HG02763 (cell line): ENCODE measurements around the gene TNRC6B.
"Not testable (repeated sequence)": the region's sequence is repeated elsewhere in the genome, so short reads cannot be mapped to it uniquely, and the experiment has no call there.

Experiments used
- ATAC-seq: cut with Tn5 transposase; IDR thresholded peaks from one replicate; pipeline ENCODE4 v1.9.1; 2021; ENCODE audit warnings: mild to moderate bottlenecking, moderate library complexity; ENCODE audit not compliant: unreplicated experiment

The TNRC6B gene

DNA sequence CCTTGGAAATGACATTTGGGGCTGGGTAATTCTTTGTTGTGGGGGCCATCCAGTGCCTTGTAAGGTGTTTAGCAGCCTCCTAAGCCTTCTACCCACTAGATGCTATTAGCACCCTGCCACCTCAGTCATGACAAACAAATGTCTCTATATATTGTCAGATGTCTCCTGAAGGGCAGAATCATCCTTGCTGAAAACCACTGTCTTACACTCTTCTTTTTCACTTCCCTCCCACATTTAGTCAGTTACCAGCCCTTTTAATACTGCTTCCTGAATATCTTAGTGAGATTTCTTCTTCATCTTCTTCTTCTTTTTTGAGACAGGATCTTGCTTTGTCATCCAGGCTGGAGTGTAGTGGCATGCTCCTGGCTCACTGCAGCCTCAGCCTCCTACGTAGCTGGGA lies 33.1 kb downstream of the TNRC6B start:
- ATAC-seq, result peak; percentile 77

DNA sequence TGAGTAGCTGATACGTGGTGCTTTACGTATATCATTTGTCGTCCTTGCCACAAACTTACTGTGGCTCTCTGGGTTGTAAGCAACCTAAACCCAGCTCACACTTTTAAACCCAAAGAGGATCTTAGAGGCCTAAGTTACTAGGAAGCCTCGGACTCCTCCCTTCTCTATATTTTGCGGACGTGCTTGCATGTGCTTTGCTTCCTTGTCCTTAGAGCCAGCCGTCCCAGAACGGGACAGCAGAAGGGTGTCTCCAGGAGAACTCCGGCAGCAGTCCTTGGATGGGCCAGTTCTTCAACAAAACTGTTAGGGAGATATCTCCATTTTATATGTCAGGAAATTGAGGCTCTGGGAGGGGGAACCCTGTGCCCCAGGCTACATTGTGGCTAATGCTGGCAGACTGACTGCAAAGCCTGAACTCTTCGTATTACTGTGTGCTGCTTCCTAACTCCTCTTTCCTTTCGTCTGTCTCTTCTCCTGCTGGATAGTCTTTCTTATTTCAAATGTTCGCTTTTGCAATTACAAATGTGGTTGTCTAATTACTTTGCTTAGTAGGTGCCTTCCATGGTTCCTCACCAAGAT lies 33.8 kb downstream of the TNRC6B start:
- ATAC-seq, result no peak

DNA sequence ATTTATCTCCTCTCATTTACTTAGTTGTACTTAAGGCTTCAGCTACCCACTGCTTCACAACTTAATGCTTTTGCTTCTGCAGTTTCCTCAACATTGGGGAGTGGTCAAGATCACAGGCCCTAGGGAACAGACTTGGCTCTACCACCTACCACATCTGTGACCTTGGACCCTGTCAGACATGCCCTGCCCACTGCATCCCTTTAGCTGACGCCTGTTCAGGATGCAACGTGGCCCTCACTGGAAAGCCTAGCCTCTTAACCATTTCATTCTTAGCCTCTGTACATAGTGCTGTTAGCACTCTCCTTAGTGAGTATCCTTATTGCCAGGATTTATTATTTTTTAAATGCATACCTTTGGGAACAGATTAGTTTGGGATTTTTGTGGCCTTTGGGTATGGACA lies 34.4 kb downstream of the TNRC6B start:
- ATAC-seq, result no peak

DNA sequence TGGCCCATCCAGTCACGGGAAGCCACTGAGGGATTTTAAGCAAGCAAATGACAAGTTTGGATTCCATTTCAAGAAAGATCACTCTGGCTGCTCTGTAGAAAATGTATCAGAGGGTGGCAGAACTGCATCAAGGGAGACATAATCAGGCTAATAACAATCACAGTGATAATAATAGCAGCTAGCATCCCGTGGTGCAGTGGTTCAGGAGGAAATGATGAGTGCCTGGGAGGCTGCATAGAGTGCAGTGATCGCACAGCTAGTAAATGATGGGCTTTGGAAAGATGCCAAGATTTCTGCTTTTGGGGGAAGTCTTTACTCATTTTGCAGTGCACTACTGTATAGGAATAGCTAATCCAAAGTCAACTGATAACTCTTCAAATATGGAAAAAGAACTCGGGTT lies 35.8 kb downstream of the TNRC6B start:
- ATAC-seq, result no peak

DNA sequence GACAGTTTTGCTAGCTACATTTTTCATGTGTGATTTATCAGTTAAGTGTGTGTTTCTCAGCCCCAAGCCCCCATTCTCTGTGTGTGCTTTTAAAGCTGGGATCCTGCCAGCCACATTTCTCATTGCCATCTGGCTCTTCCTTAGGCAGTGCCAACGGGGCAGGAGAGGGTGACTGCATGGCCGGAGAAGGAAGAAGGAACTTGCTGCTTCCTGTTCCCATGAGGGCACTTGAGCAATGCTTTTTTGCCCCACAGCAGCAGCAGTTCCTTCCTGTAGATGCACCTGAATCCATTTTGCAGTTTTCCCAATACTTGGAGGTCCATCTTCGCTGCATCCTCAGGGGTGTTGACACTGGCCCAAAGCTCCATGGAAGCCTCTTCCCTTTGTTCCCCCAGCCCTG lies 37.5 kb downstream of the TNRC6B start:
- no peak for ATAC-seq

DNA sequence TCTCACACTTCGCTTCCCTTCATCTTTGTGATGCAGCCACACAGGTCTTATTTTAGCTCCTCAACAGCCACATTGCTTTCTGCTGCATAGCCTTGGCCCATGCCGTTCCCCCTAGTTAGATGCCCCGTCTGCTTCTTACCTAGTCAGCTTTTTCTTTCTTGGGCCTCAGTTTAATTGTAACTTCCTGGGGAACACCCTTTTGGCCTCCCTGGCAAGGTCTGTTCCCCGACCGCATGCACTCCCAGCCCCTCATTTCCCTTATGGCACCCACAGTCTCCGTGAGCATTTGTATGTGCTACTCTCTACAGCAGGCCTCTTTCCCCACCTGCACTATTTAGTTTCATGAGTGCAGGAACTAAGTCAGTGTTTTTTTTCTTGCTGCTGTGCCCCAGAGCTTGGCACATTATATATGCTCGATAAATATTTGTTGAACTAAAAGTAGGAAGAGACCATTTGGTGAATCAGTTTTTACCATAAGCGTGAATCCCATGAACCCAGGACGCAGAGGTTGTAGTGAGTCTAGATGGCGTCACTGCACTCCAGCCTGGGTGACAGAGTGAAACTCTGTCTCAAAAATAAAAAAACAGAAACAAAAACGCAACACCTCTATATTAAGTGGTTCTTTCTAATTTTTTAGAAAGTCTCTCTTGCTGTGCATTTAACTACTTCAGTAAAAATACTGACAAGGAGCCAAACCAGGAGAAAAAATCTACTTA lies 38.5 kb downstream of the TNRC6B start:
- peak; percentile 74 for ATAC-seq

DNA sequence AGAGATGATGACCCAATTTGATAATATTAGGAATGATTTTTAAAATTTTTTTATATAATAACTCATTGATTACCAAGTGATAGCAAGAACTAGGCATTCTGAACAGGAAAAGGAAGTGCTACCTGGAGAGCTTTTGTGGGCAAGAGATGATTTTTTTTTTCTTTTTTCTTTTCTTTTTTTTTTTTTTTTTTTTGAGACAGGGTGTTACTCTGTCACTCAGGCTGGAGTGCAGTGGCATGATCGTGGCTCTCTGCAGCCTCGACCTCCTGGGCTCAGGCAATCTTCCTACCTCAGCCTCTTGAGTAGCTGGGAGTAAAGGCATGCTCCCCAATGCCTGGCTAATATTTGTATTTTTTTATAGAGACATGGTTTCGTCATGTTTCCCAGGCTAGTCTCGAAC lies 40.4 kb downstream of the TNRC6B start:
- no peak for ATAC-seq

DNA sequence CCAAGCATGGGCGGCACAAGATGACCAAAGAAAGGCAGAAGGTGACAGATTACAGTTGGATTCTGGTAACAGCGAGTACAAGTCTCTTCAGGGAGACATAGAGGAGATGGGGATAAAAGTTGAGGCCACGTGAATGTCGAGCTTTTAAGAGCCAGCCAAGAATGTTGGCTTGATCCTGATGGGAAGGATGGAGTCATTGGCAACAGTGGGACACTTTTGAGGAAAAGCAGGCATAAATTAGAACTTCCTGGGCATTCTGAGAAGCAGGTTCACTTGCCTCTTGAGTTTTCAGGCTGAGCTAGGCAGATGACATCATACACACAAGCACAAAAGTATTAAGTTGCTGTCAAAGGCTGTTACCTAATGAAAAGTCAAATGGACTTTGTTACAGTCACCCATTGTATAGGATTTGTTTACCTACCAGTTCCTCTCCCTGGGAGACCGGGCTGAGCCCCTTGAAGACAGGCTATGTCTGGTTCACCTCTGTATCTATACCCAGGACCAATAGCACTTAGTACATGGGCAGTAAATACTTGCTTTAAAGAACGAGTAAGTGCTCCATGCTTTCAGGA lies 41.1 kb downstream of the TNRC6B start:
- no peak for ATAC-seq

DNA sequence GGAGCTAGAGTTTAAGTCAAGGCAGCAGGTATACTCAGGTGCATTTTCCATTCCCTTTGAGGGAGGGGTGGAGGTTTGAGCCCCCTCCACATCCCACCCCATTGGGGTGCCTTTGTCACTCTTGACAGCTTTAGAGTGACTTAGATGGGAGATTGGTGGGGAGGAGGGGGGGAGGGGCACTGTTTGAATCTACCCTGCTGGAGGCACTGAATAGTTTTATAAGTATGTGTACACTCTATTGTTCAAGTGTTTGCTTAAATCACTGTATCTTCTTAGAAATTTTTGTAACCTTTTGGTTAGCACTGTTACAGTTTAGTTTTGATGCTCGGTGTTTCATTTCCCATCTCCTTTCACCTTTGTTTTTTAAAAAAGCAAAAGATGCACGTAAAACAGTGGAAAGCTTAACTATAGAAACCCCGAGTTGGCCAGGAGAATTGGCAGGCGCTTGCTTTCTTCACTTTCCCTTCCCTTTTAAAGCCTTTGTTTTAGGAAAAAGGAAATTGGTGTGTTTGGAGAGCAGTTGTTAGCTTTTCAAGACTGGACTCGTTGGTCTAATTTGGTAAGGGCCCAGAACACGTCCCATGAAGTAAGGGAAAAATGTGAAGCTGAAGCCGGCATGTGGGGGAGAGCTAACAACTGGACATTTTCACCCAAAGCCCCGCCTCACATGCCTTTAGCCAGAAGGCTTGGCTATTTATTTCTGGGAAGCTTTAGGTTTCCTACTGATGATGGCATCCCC lies 42.8 kb downstream of the TNRC6B start:
- ATAC-seq, result no peak

DNA sequence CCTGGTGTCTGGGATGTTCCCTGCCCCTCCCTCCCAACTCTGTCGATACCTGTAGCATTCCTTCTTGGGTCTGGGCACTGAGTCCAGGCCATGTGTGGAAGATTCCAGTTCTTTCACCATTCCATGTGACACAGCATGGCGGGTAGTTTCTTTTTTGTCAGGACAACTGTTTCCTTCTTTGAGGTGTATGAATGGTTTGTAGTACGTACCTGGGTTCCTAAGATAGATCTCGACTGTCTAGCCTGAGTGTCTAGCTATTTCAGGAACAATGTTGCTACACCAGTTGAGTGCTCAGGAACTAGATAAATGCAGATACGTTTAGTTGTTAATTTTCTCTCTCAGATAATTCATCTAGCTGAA lies 43.3 kb downstream of the TNRC6B start:
- no peak for ATAC-seq

DNA sequence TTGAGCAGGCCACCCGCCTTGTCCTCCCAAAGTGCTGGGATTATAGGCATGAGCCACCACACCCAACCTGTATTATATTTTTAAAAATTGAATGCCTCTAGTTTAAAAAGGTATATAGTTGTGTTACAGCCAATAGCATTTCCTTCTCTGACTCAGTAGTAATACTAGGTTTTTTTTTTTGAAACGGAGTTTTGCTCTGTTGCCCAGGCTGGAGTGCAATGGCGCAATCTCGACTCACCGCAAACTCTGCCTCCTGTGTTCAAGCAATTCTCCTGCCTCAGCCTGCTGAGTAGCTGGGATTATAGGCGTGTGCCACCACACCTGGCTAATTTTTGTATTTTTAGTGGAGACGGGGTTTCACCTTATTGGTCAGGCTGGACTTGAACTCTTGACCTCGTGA lies 45.3 kb downstream of the TNRC6B start:
- not testable (repeated sequence) for ATAC-seq

DNA sequence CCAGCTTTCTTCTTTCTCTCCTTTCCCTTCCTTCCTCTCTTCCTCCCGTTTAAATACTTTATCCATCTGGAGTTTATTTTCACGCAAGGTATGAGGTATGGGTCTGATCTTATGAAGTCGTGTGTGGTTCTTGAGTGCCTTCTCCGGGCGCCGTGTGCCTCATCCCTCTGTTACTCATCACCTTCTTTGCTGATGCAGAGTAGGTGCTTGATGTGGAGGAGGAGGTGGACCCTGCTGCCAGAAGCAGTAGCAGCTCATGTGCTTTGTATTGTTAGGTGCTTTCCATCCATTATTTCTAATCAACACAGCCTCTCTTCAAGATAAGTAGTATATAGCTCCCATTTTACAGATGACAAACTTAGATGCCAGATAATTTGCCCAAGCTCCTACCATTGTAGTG lies 47.0 kb downstream of the TNRC6B start:
- ATAC-seq, result no peak

DNA sequence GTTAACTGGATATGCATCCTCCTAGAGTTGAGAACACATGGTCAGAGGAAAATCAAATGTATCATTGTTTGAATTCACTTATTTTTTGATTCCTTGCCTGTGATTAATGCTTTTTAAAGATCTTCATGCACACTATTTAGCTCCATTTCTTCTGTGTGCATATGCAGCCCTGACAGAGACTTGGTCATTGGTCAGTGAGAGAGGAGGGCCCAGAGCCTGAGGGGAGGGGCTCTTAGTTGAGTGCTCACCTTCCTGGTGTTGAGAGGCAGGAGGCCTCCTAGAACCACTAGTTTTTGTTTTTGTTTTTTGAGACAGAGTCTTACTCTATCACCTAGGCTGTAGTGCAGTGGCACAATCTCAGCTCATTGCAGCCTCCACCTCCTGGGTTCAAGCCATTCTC lies 48.9 kb downstream of the TNRC6B start:
- no peak for ATAC-seq

DNA sequence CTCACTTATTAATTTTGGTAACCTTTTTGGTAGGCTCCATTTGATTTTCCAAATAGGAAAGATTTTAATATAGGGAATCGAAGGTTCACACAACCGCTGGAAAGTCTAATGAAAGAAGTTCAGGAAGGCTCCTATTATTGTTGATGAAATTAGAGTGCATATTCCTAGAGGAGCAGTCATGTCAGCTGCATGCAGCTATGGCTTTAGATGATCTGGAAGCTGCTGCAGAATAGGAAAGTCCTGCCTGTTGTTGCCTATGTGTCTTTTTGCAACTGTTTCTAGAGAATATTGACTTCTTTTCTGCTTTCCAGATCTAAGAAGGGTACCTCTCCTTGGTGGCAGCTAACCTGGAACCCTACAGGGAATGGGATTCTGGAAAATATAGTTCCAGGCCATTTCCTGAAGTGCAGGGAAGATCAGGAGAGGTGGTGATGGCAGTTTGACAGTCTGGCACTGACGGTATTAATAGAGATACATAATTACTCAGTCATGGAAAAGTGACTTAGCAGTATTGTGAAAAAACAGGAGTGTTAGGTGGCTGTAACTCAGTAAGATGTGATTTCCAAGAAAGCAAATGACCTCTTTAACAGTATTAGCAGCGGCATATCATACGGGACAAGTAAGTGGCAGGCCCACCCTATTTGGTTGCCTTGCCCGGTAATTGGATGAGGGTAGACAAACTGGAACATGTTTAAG lies 54.0 kb downstream of the TNRC6B start:
- ATAC-seq, result no peak

DNA sequence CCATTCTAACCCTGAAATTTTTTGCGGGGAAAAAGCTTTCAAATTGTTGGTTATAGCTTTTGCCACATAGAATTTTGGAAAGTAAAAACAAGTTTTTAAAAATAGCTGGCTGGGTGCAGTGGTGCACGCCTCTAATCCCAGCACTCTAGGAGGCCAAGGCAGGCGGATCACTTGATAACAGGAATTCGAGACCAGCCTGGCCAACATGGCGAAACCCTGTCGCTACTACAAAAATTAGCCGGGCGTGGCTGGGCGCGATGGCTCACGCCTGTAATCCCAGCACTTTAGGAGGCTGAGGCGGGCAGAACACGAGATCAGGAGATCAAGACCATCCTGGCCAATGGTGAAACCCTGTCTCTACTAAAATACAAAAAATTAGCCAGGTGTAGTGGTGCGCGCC lies 54.9 kb downstream of the TNRC6B start:
- no peak for ATAC-seq

DNA sequence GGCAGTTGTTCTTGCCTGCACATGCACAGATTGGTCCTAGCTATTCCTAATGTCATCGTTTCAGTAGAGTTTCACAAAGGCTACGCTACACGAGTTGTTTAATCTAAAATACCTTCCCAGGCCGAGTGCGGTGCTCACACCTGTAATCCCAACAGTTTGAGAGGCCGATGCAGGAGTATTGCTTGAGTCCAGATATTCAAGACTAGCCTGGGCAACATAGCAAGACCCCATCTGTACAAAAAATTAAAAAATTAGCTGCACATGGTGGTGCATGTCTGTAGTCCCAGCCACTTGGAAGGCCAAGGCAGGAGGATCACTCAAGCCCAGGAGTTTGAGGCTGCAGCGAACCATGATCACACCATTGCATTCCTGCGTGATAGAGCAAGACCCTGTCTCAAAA lies 56.2 kb downstream of the TNRC6B start:
- no peak for ATAC-seq

DNA sequence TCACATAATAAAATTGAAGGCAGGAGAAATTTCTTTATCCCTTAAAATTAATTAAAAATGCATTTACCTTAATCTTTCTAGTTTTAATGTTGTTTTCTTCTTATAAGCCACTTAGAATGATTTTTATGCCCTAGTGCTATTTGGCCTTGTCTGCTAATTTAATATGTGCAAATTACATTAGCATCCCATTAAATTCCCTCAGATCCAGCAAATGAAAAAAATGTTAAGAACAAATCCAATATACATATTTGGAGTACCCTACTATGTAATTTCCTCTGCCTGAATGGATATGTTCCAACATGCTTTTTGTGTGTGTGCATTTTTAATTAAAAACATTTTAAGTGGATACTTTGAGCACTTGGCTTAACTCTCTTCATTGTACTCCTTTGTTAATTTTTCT lies 56.9 kb downstream of the TNRC6B start:
- ATAC-seq, result no peak

DNA sequence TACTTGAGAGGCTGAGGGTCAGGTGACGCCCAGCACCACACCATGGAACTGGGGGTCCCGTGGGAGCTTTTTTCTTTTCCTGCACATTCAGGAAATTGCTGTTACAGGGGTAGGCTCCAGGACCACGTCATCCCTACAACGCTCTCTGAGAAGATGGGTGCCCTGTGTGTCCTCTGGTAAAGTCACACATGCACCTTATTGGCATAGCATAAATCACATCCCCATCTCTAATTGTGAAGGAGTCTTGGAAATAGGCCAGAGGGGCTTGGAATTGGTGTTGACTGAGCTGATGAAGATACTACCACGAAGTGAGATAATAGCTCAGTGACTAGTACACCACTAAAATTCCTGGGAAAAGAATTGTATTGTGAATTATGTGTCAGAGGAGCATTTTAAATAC lies 57.6 kb downstream of the TNRC6B start:
- ATAC-seq, result no peak

DNA sequence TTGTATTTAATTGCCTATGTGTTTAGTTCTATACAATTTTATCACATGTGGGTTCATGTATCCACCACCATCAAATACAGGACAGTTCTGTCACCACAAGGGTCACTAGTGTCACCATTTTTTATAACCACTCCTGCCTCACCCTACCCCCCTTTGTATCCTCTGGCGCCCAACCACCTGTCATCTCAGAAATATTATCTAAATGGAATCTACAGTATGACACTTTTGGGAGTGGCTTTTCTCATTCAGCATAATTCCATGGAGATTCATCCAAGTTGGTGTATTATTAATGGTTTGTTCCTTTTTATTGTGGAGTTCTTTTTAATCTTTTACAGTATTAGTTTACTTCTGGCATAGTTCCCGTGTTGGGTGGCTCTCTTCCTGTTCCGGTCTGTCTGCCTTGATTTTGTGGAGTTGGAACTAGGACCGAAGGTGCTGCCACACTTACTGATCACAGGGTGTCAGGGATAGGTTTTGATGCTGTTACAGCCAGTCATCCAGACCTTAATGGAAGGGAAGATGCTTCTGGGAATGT lies 58.5 kb downstream of the TNRC6B start:
- ATAC-seq, result no peak

DNA sequence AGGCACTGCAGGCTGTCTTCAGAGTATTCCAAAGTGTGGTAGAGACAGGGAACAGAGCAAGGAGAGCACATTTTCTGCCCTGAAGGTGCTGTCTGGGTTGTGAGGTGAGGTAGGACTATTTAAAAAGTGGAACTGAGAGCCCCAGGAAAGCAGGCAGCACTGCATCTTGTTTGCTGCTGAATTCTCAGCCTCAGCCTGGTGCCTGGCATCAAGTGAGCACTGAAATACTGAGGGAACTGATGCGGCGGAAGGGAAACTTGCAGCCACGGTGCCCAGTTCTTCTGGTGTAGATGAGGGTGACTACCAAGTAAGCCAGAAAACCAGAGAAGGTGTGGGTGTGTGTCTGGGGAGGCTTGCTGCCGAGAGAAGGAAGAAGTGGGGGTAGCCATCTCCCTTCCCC lies 59.5 kb downstream of the TNRC6B start:
- no peak for ATAC-seq

DNA sequence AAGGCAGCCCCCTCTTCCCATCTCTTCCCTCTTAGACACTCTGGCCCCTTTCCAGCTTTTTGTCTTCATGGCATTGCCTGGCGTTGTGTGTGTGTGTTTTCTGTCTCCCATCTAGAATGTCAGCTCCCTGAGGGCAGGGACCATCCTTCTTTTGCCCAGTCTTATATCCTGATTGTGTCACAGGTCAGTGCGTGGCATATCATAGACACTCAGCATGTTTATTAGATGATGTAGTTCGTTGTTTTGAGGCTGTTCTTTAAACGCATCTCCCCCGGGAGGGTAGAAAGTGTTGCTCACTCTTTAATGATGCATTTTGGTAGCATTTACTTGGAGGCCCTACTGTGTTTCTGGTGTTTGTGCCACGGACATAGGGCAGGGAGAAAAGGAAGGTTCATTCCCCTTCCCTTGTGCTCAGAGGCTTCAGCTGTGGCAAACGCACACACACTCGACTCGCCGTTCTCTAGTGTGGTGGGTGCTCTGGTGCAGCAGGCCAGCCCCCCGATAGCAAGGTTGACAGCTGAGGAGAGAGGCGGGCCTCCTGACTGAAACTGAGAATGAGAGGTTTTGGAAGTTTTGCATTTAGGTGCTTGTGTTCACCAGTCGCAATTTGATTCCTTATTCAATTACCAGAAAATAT lies 60.2 kb downstream of the TNRC6B start:
- no peak for ATAC-seq
